C4-2B (cell line): ENCODE data around the gene ESRRG.

Experiments
- ZFX ChIP-seq: fragments of 450-650 bp; IDR thresholded peaks from 2 replicates; pipeline ENCODE4 v1.6.1; 2017
- TF ChIP-seq, protein P1 (sequence below): fragments of 450-650 bp; conservative IDR thresholded peaks from 2 replicates; pipeline ENCODE4 v1.5.1; 2017; ENCODE audit warnings: mild to moderate bottlenecking

DNA sequence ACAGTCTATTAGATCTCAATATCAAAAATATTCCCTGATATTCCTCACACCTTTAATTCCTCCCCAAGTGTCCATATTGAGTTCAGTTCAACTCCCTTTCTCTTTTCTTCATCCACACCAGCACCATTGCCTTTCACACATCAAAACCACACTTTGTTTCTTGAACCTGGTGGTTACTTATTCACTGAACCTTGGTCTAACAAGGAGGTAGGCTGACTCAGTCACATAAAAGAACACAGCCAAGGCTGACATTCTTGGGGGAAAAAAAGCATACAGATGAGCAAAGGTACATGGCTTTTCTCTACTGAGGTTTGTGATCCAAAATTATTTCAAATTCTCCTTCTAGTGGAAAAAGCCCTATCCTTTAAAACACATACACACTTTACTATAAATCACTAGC lies 168.3 kb downstream of the ESRRG start:
- TF ChIP-seq, protein P1, sequence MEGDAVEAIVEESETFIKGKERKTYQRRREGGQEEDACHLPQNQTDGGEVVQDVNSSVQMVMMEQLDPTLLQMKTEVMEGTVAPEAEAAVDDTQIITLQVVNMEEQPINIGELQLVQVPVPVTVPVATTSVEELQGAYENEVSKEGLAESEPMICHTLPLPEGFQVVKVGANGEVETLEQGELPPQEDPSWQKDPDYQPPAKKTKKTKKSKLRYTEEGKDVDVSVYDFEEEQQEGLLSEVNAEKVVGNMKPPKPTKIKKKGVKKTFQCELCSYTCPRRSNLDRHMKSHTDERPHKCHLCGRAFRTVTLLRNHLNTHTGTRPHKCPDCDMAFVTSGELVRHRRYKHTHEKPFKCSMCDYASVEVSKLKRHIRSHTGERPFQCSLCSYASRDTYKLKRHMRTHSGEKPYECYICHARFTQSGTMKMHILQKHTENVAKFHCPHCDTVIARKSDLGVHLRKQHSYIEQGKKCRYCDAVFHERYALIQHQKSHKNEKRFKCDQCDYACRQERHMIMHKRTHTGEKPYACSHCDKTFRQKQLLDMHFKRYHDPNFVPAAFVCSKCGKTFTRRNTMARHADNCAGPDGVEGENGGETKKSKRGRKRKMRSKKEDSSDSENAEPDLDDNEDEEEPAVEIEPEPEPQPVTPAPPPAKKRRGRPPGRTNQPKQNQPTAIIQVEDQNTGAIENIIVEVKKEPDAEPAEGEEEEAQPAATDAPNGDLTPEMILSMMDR = no peak
- no peak for TF ChIP-seq ZFX
